ENCODE measurements around the gene TAOK2. TPM values are rescaled to one million over a fixed set of nuclear protein-coding genes. Genes with fewer than 3 reads are reported as not detected.

TAOK2 gene
- total RNA-seq, 1 experiment from 2014 or later: 56.7 TPM

DNA sequence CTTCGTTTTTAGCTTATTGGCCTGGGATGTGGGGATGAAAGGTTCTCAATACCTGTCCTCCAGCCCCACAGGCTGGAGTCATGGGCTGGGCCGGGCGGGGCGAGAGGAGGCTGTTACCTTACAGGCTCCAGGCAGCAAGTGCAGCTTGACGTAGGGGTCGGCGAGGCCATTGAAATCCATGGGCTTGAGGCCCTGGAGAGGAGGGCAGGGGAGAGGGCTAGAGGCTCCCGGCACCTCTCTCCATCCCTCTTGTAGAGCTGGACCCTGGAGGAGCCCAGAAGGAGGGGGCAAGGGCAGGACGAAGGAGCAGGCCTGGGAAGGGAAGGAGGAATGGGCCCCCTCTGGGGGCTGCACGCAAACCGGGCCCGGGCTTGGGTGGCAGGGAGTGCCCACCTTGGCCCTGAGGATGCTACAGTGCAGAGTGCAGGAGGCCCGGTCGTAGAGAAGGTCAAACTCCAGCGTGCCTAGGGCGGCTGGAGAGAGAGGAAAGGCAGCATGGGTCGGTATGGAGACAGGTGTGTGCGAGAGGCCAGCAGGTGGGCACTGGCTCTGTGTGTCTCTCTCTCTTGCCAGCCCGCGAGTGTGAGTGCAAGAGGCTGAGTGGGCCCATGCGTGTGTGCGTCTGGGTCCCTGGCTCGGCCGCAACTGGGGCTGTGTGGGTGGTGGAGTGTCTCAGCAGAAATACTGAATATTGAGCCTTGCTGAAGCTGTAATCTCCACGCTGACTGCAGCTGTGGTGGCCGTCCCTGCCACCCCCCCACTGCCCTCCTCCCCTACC lies 35.6 kb downstream of the TAOK2 start:
- Histone ChIP-seq H2AFZ (ENCODE audit: low read depth, low read length, poor library complexity, severe bottlenecking) (no peak overlapping the region), H4K20me1 (ENCODE audit: insufficient read depth) (no peaks in the 10 kb centered on the region), H3K27me3 (ENCODE audit: insufficient read depth, low read length) (no peaks in the 10 kb centered on the region), H3K9me2 (ENCODE audit: insufficient read depth) (no peaks in the 10 kb centered on the region), H3K9ac (ENCODE audit: low read length) (no peak overlapping the region), H3K4me1 (ENCODE audit: control insufficient read depth in 1 of 2, insufficient read depth in 2 of 2, low read length in 2 of 2) (no peaks in the 10 kb centered on the region), H3K4me3 (replicated peaks in 1 of 2; ENCODE audit: low read depth in 1 of 2, low read length in 2 of 2) (no peak overlapping the region), H3K4me2 (ENCODE audit: low read length) (no peak overlapping the region), H3K27ac (ENCODE audit: low read depth, low read length) (no peak overlapping the region), H3K36me3 (ENCODE audit: control insufficient read depth in 1 of 2, insufficient read depth in 2 of 2, low read length in 2 of 2) (peaks cover 0 to 4% of the 10 kb centered on the region in 2 experiments; a peak in 2 of 4 replicates), H3K9me3 (ENCODE audit: control insufficient read depth in 1 of 2, insufficient read depth in 1 of 2, low read depth in 1 of 2, low read length in 2 of 2) (no peaks in the 10 kb centered on the region), H3K79me2 (ENCODE audit: insufficient read depth, low read length) (no peaks in the 10 kb centered on the region)
- no peak for TF ChIP-seq EZH2 (IDR thresholded peaks at IDR 0.05)
- no peak for TF ChIP-seq SIN3A (IDR thresholded peaks at IDR 0.05; ENCODE audit: low read depth)
- TF ChIP-seq, protein P1, sequence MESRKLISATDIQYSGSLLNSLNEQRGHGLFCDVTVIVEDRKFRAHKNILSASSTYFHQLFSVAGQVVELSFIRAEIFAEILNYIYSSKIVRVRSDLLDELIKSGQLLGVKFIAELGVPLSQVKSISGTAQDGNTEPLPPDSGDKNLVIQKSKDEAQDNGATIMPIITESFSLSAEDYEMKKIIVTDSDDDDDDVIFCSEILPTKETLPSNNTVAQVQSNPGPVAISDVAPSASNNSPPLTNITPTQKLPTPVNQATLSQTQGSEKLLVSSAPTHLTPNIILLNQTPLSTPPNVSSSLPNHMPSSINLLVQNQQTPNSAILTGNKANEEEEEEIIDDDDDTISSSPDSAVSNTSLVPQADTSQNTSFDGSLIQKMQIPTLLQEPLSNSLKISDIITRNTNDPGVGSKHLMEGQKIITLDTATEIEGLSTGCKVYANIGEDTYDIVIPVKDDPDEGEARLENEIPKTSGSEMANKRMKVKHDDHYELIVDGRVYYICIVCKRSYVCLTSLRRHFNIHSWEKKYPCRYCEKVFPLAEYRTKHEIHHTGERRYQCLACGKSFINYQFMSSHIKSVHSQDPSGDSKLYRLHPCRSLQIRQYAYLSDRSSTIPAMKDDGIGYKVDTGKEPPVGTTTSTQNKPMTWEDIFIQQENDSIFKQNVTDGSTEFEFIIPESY (IDR thresholded peaks at IDR 0.05; ENCODE audit: extremely low read depth, insufficient replicate concordance, low read length): no peak
- TF ChIP-seq JUND (IDR thresholded peaks at IDR 0.05): no peak
- TF ChIP-seq EZH2phosphoT487 (IDR thresholded peaks at IDR 0.05; ENCODE audit: borderline replicate concordance): no peak
- no peak for TF ChIP-seq CTCF (IDR thresholded peaks at IDR 0.05 in 2 of 3, conservative IDR thresholded peaks at IDR 0.05 in 1 of 3; ENCODE audit: borderline replicate concordance in 1 of 3, insufficient read depth in 1 of 3, low read depth in 2 of 3, low read length in 2 of 3)
- no peak for TF ChIP-seq CEBPB (IDR thresholded peaks at IDR 0.05; ENCODE audit: low read depth)
- no peak for TF ChIP-seq EGR1 (IDR thresholded peaks at IDR 0.05; ENCODE audit: low read depth)
- no peak for TF ChIP-seq RAD21 (IDR thresholded peaks at IDR 0.05; ENCODE audit: low read depth)
- TF ChIP-seq ELF1 (IDR thresholded peaks at IDR 0.05; ENCODE audit: borderline replicate concordance, low read depth): no peak
- no peak for TF ChIP-seq CBX3 (IDR thresholded peaks at IDR 0.05; ENCODE audit: low read depth)
- no peak for TF ChIP-seq ZNF274 (IDR thresholded peaks at IDR 0.05; ENCODE audit: low read depth, low read length)
- no peak for TF ChIP-seq FOSL1 (IDR thresholded peaks at IDR 0.05; ENCODE audit: low read depth)
- TF ChIP-seq, protein P2, sequence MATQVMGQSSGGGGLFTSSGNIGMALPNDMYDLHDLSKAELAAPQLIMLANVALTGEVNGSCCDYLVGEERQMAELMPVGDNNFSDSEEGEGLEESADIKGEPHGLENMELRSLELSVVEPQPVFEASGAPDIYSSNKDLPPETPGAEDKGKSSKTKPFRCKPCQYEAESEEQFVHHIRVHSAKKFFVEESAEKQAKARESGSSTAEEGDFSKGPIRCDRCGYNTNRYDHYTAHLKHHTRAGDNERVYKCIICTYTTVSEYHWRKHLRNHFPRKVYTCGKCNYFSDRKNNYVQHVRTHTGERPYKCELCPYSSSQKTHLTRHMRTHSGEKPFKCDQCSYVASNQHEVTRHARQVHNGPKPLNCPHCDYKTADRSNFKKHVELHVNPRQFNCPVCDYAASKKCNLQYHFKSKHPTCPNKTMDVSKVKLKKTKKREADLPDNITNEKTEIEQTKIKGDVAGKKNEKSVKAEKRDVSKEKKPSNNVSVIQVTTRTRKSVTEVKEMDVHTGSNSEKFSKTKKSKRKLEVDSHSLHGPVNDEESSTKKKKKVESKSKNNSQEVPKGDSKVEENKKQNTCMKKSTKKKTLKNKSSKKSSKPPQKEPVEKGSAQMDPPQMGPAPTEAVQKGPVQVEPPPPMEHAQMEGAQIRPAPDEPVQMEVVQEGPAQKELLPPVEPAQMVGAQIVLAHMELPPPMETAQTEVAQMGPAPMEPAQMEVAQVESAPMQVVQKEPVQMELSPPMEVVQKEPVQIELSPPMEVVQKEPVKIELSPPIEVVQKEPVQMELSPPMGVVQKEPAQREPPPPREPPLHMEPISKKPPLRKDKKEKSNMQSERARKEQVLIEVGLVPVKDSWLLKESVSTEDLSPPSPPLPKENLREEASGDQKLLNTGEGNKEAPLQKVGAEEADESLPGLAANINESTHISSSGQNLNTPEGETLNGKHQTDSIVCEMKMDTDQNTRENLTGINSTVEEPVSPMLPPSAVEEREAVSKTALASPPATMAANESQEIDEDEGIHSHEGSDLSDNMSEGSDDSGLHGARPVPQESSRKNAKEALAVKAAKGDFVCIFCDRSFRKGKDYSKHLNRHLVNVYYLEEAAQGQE (IDR thresholded peaks at IDR 0.05; ENCODE audit: low read depth): no peak
- no peak for TF ChIP-seq POLR2A (IDR thresholded peaks at IDR 0.05; ENCODE audit: borderline replicate concordance, extremely low read depth, insufficient read depth, insufficient read length)
- TF ChIP-seq YY1 (IDR thresholded peaks at IDR 0.05; ENCODE audit: extremely low read depth, insufficient replicate concordance, low read depth, low read length): no peak
- no peak for TF ChIP-seq POLR2AphosphoS5 (IDR thresholded peaks at IDR 0.05; ENCODE audit: low read depth, low read length)
- TF ChIP-seq ZFX (IDR thresholded peaks at IDR 0.05): no peak
- TF ChIP-seq, protein P3, sequence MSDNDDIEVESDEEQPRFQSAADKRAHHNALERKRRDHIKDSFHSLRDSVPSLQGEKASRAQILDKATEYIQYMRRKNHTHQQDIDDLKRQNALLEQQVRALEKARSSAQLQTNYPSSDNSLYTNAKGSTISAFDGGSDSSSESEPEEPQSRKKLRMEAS (IDR thresholded peaks at IDR 0.05): no peak
- TF ChIP-seq SP1 (IDR thresholded peaks at IDR 0.05; ENCODE audit: low read depth): no peak
- no TSS peak for BruUV-seq (replicated peaks)
- intact Hi-C loops (cut with micrococcal nuclease): no loop called here
- no peak for DNase-seq (ENCODE audit: low read depth, low spot score)
- POLR2A ChIA-PET: interaction anchor here (0.6 kb wide), 1 partner anchor 13 kb away, joined by 3 read pairs; no protein-coding TSS in a partner anchor
- RAD21 ChIA-PET (ENCODE audit: low non-redundant PET in 1 of 2, low total read pairs in 2 of 2, uncharacterized antibody in 2 of 2, unreplicated experiment in 2 of 2): interaction anchor here in 1 of 2 experiments (0.6 kb wide), 1 partner anchor 158 kb away, joined by 3 read pairs; no protein-coding TSS in a partner anchor
- ATAC-seq: no peak
- CTCF ChIA-PET: no interaction called here
